Renal cortical epithelial cell (primary cell): ENCODE results near the gene MNAT1. TPM values are rescaled to one million over a fixed set of nuclear protein-coding genes. Genes with fewer than 3 reads are reported as not detected.
A peak's percentile ranks its signal among the peaks of the same experiment; 100 is the strongest.

Source experiments
- DNase-seq: peaks from one replicate; pipeline ENCODE4 v3.0.0-alpha.2; 2011; ENCODE audit warnings: low read depth
- total RNA-seq: library from RNA; depleted of rRNA; stranded (reverse); fragments of >200 nt; gene quantifications from 2 replicates; pipeline ENCODE4 v1.2.3, GENCODE V29; 2014

The MNAT1 gene
- total RNA-seq, 1 donor from 2014 or later, result 60.7 TPM

- DNase-seq, result peak; percentile 80
Measured at GRCh38 chr14:60968099-60968498, 233.5 kb downstream of the MNAT1 start.

- no peak for DNase-seq
Measured at GRCh38 chr14:60968671-60969070, 234.1 kb downstream of the MNAT1 start.

GRCh38 chr14:60970146-60970545, 235.6 kb downstream of the MNAT1 start:
- peak; percentile 82 for DNase-seq

DNA sequence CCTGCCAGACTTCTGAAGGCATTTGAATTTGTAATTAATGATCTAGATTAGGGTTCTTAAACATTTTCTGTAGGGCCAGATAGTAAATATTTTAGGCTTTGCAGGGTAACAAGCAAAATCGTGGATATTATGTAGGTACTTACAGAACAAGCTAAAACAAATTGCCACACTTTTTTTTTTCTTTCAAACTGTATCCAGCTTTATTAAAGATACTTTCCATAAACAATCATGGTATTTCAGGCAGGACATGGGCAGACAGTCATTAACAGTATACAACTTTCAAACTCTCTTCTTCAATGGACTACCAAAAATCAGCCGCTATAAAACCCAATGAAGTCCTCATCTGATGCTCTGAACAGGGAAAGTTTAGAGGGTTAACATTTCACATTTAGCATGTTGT, 236.7 kb downstream of the MNAT1 start:
- no peak for DNase-seq

GRCh38 chr14:60972295-60972694, 237.7 kb downstream of the MNAT1 start:
- no peak for DNase-seq

GRCh38 chr14:60973070-60973469, 238.5 kb downstream of the MNAT1 start:
- no peak for DNase-seq

DNA sequence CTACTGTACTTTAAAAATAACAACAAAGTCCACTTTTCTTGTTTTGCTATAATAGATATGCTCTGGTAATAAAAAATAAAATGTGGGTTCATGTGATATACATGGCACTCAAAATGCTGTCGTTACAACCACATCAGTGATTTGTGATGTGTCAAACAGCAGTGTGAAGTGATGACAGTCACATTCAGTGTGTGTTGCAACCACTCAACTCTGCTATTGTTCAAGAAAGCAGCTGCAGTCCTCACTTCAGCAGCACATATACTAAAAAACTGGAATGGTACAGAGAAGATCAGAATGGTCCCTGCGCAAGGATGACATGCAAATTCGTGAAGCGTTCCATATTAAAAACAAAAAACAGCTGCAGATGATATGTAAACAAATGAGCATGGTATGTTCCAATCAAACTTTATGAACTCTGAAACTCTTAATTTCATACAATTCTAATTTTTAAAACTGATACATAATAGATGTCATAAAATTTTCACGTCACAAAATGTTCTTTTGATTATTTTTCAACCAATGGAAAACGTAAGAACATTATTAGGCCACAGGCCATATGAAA, 239.6 kb downstream of the MNAT1 start:
- no peak for DNase-seq

- no peak for DNase-seq
Measured at GRCh38 chr14:60975551-60975950, 241.0 kb downstream of the MNAT1 start.

DNA sequence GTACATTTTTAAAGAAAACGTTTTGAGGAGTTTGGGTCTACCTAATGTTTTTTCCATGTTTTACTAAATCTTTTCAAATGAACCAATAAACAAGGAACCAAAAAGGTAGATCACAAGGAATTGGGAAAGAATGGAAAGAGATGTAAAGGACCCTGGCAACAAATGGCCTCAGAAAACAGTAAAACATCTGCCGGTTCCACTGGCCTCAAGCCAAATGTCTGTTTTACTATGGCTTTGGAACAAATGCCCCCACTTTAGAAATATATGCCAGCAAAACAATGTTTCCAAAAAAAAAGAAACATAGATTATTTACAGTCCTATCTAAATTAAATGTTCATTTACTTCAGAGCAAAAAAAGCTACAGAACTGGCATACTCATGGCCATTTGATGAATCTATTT, 243.3 kb downstream of the MNAT1 start:
- no peak for DNase-seq

DNA sequence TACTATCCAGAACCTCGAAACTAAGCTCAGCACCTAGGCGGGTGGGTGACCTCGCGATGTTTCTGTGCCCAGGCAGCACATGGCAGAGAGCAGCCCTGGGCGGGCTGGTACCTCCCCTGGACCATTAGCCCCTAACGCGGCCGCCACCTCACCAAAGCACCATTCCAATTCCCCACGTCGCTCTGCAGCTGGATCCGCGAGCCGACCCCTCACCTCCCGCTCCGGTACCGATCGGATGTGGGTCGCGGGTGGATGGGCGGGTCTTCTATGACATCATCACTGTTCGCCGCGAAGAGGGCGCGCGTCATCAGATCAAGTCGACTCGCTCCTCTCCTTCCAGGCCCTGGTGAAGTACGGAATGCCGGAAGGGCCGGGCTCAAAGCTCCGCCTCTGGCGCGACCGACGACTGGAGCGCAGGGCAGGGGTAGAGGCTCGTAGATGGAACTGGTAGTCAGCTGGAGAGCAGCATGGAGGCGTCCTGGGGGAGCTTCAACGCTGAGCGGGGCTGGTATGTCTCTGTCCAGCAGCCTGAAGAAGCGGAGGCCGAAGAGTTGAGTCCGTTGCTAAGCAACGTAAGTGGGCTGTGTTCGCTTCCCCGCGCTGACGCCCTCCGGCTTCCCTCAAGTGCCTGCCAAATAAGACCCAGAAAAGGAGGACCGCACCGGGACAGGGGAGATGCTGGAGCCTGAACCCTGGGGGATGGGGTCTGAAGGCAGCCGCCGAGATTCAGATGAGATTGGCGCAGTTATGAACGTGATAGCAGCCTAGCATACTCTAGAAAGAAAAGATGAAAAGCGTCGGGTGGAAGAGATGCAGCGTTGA, 246.5 kb downstream of the MNAT1 start, which contains the start of the genes SLC38A6 and TRMT5:
Gene SLC38A6, plus strand, starts transcription at position 435 of the 822 bp plus-strand sequence. Its CDS starts 33 bp downstream, at position 468.
Gene TRMT5, minus strand, starts transcription at position 269 of the 822 bp plus-strand sequence. Its CDS starts 106 bp downstream, at position 163.
- DNase-seq, result peak; percentile 88

DNA sequence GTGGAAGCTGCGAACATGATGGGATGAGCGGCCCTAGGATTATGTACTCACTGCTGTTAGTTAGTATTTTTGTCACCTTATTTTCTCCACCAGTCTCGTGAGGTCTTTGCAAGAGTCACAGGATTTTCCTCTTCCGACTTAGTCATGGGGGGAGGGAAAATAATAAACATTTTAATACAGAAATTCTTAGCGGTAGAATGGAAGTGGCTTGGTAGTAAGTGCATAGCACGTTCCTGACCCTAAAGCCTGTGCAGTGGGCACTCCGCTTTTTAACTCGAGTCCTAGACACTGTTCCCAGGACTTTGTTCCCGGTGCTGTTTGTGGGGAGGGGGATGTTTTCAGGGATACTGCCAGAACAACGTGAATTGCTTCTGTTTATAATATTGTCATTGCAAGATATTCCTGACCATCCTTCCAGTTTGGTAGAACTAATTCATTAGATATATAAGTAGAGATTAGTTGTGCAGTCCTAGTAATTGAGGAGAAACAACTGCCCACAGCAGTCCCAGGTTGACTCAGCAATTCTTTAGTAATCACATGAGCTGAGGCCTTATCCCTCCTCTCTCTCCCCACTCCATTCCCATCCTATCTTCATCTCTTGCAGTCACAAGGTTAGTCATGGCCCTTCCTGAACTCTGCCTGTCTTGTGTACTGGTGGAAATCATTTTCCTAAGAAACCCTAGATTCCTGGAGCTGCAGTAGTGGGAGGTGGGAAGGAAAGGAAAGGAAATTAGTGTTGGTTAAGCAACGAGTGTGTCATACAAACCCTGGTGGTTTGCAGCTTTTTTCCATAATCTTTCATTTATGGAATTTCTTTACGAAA, 247.3 kb downstream of the MNAT1 start:
- peak; percentile 84 for DNase-seq

DNA sequence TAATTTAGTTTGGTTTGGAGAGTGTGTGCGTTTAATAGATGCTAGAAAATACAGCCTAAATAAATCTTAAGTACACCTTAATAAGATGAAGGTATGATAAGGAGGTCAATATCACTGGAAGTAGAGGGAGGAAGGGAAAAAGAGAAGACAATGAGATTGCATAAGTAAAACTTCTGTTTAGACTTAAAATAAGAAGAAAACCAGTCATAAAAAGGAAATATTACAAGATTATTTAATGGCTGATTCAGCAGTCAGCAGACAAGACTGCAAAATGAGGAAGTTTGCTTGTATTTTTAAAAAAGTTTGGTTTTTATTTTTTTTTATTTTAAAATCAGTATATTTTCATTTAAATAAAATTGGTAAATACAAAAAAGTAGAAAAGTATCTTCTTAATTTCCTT, 249.6 kb downstream of the MNAT1 start:
- no peak for DNase-seq

- DNase-seq, result no peak
Measured at GRCh38 chr14:60986500-60986899, 251.9 kb downstream of the MNAT1 start.

GRCh38 chr14:60989599-60989998, 255.0 kb downstream of the MNAT1 start:
- no peak for DNase-seq

DNA sequence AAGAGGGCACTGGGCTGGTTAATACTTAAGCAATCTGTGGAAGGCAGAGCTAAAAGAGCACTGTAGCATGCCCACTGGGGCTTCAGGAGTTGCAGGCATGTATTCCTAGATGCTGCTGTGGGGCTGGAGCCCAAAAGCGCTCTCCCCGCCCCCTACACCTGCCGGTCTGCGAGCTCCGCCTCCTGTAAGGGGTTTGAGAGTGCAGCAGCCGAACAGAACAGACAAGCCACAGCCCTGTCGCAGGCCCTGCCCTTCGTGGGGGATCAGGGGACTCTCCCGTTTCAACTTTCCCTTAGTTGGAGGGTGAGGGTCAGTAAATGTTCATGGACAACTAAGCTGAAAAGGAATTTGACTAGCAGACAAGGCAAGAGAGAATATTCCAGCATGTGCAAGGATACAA, 264.1 kb downstream of the MNAT1 start:
- DNase-seq, result no peak

DNA sequence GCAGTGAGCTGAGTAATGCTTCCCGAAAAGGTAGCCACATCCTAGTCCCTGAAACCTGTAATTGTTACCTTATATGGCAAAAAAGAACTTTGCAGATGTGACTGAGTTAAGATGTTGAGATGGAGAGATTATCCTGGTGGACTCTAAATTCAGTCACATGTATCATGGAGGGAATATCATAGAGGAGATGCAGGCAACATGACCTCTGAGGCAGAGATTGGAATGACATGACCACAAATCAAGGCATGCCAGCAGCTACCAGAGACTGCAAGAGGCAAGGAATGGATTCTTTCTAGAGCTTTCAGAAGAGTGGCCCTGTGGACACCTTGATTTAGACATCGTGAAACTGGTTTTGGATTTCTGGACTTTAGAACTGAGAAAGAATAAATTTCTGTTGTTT, 265.0 kb downstream of the MNAT1 start:
- DNase-seq, result no peak

GRCh38 chr14:61003571-61003970, 269.0 kb downstream of the MNAT1 start:
- no peak for DNase-seq

- DNase-seq, result no peak
Measured at GRCh38 chr14:61019537-61019936, 285.0 kb downstream of the MNAT1 start.
